ENCODE data around the gene PWP2.

The PWP2 gene

DNA sequence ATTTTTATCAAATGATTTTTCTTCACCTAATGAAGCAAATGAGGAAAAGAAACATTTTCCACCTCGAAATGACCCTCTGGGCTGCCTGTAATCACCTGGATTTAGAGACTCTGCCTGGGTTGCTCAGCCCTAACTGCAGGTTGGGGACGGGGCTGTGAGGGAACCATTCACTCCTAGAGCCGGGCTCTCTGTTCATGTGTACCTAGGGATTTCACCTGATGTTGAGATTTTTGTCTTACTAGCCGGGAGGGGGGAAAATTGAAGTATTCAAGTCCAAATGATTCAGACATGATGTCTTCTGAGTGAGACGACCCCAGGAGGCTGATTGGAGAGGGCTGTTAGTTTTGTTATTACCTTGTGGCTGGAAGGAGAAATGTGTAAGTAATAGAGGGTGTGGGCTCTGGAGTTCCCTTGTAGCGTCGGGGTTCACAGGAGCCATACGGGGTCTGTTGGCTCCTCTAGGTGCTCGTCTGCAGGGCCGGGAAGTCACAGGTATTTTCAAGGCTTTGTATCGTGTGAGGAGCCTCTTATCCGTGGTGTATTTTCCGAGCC lies 42.3 kb upstream of the PWP2 start:
- H3K36me3 ChIP-seq (ENCODE audit: insufficient read depth, insufficient read length, low read length): peaks cover 83% of the 10 kb centered on the region
- TF ChIP-seq SUZ12 (IDR thresholded peaks at IDR 0.05; ENCODE audit: extremely low read depth, insufficient read depth, insufficient read length): no peak
- TF ChIP-seq YY1 (IDR thresholded peaks at IDR 0.05; ENCODE audit: insufficient read depth, insufficient read length): no peak
- no peak for TF ChIP-seq ZNF274 (IDR thresholded peaks at IDR 0.05; ENCODE audit: low read depth, low read length)
- no peaks in the 10 kb centered on the region for H3K9me3 ChIP-seq (ENCODE audit: insufficient read depth, low read length)
- no peak overlapping the region for H3K4me3 ChIP-seq (ENCODE audit: insufficient read length, low read depth)
- DNase-seq (ENCODE audit: low read depth, low spot score): no peak
- H3K9ac ChIP-seq (ENCODE audit: insufficient read length, low read depth): no peak overlapping the region
- no peaks in the 10 kb centered on the region for H3K27me3 ChIP-seq (ENCODE audit: insufficient read depth, insufficient read length)
- H3K4me1 ChIP-seq (ENCODE audit: insufficient read depth, insufficient read length): peaks cover 5% of the 10 kb centered on the region

DNA sequence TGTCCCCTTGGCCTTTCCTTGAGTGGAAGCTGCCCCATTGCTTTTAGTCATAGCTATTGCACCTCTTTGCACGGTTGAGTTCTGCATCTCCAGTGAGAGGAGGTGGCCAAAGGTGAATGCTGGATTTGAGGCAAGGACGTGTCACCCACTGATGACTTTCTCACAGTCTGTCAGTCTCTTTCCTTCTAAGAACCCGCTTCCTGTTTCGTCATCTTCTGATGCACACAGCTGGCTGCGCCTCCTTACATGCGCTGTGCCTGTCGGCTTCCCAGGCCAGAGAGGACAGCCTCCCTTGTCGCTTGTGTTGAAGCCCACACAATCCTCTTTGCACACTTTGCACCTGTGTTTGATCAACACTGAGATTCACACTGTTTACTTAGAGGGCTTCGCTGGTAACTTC lies 41.8 kb upstream of the PWP2 start:
- Histone ChIP-seq H3K27me3 (ENCODE audit: insufficient read depth, insufficient read length) (no peaks in the 10 kb centered on the region), H3K9me3 (ENCODE audit: insufficient read depth, low read length) (no peaks in the 10 kb centered on the region), H3K36me3 (ENCODE audit: insufficient read depth, insufficient read length, low read length) (peaks cover 86% of the 10 kb centered on the region), H3K4me3 (ENCODE audit: insufficient read length, low read depth) (no peak overlapping the region), H3K9ac (ENCODE audit: insufficient read length, low read depth) (no peak overlapping the region), H3K4me1 (ENCODE audit: insufficient read depth, insufficient read length) (peaks cover 5% of the 10 kb centered on the region)
- TF ChIP-seq YY1 (IDR thresholded peaks at IDR 0.05; ENCODE audit: insufficient read depth, insufficient read length): no peak
- no peak for TF ChIP-seq SUZ12 (IDR thresholded peaks at IDR 0.05; ENCODE audit: extremely low read depth, insufficient read depth, insufficient read length)
- no peak for TF ChIP-seq ZNF274 (IDR thresholded peaks at IDR 0.05; ENCODE audit: low read depth, low read length)
- DNase-seq (ENCODE audit: low read depth, low spot score): no peak

DNA sequence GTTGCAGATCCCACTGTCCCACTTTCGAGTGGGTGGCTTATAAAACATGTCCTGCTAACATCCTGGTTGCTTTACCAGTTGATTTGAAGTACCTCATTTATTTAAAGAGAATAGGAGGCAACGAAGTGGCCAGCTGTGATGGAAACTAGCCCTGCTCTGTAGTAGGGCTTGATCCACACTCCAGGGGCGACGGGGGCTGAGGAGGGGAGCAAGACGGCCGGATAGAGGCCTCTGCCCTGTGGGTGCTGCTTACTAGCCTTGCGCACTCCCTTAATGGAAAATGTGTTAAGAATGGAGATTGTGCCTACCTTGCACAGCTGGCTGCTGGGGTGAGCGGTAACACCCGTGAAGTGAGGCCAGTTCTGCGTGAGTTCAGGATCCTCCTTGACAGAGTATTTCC lies 41.1 kb upstream of the PWP2 start:
- H3K9me3 ChIP-seq (ENCODE audit: insufficient read depth, low read length): no peaks in the 10 kb centered on the region
- H3K36me3 ChIP-seq (ENCODE audit: insufficient read depth, insufficient read length, low read length): peaks cover 89% of the 10 kb centered on the region
- DNase-seq (ENCODE audit: low read depth, low spot score): no peak
- peaks cover 5% of the 10 kb centered on the region for H3K4me1 ChIP-seq (ENCODE audit: insufficient read depth, insufficient read length)
- no peak overlapping the region for H3K9ac ChIP-seq (ENCODE audit: insufficient read length, low read depth)
- TF ChIP-seq SUZ12 (IDR thresholded peaks at IDR 0.05; ENCODE audit: extremely low read depth, insufficient read depth, insufficient read length) (no peak), ZNF274 (IDR thresholded peaks at IDR 0.05; ENCODE audit: low read depth, low read length) (no peak), YY1 (IDR thresholded peaks at IDR 0.05; ENCODE audit: insufficient read depth, insufficient read length) (no peak)
- H3K27me3 ChIP-seq (ENCODE audit: insufficient read depth, insufficient read length): no peaks in the 10 kb centered on the region
- H3K4me3 ChIP-seq (ENCODE audit: insufficient read length, low read depth): no peak overlapping the region

DNA sequence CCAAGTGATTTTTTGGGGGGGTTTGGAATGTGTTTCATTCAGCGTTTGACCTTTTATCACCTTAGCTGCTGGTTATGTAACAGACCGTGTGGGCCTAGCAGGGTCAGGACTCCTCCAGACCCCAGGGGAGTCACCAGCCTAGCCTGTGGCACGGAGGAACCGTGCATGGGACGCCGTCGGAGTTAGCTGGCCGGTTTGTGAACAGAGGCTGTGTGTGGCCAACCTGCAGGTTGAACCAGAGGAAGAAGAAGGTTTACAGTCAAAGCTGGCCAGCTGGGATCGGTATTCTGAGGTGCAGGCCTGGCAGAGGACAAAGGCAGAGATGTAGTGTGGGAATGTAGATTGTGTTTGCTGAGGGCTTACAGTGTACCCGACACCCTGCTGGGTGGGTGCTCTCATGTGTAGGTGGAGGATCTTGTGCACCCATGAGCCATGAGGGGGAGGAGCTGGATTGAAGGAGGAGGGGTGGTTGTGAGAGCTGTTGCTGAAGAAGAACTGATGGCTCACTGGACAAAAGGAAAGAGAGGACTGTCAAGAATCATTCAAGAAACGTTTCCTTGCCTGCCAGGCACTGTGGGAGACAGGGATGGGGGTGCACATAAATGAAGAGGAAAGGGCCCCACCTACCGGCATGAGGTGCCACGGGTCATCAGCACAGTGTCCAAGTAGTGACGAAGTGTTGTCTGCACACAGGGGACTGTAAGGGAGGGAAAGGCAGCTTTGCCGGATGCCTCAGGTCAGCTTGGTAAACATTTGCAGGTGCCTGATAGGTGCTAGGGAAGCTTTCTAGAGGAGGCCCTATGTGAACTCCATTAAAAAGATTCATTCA lies 40.0 kb upstream of the PWP2 start:
- no peak overlapping the region for H3K9ac ChIP-seq (ENCODE audit: insufficient read length, low read depth)
- no peak for DNase-seq (ENCODE audit: low read depth, low spot score)
- peaks cover 91% of the 10 kb centered on the region for H3K36me3 ChIP-seq (ENCODE audit: insufficient read depth, insufficient read length, low read length)
- TF ChIP-seq YY1 (IDR thresholded peaks at IDR 0.05; ENCODE audit: insufficient read depth, insufficient read length) (no peak), SUZ12 (IDR thresholded peaks at IDR 0.05; ENCODE audit: extremely low read depth, insufficient read depth, insufficient read length) (no peak), ZNF274 (IDR thresholded peaks at IDR 0.05; ENCODE audit: low read depth, low read length) (no peak)
- H3K27me3 ChIP-seq (ENCODE audit: insufficient read depth, insufficient read length): no peaks in the 10 kb centered on the region
- H3K9me3 ChIP-seq (ENCODE audit: insufficient read depth, low read length): no peaks in the 10 kb centered on the region
- no peak overlapping the region for H3K4me3 ChIP-seq (ENCODE audit: insufficient read length, low read depth)
- peaks cover 5% of the 10 kb centered on the region for H3K4me1 ChIP-seq (ENCODE audit: insufficient read depth, insufficient read length)

DNA sequence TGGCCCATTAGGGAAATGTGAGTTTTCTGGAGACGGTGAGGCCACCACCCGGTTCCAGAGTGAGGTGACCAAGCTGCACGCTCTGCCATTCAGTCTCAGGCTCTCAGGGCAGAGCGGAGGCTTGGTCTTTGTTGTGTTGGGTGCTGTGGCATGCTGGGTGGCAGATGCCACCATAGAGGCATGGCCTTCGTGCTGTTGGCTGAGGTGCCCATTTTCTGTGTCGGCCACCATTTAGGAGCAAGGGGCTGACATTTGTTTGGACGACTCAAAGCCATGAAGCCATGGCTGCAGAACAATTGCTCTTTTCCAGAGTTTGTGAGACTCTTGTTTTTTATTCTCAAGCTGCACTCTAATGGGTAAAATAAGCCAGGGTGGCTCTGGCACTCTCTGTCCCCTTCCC lies 36.8 kb upstream of the PWP2 start:
- DNase-seq (ENCODE audit: low read depth, low spot score): no peak
- Histone ChIP-seq H3K27me3 (ENCODE audit: insufficient read depth, insufficient read length) (no peaks in the 10 kb centered on the region), H3K4me1 (ENCODE audit: insufficient read depth, insufficient read length) (peaks cover 5% of the 10 kb centered on the region), H3K4me3 (ENCODE audit: insufficient read length, low read depth) (no peak overlapping the region), H3K36me3 (ENCODE audit: insufficient read depth, insufficient read length, low read length) (peaks cover 85% of the 10 kb centered on the region), H3K9ac (ENCODE audit: insufficient read length, low read depth) (no peak overlapping the region), H3K9me3 (ENCODE audit: insufficient read depth, low read length) (no peaks in the 10 kb centered on the region)
- TF ChIP-seq ZNF274 (IDR thresholded peaks at IDR 0.05; ENCODE audit: low read depth, low read length) (no peak), SUZ12 (IDR thresholded peaks at IDR 0.05; ENCODE audit: extremely low read depth, insufficient read depth, insufficient read length) (no peak)

DNA sequence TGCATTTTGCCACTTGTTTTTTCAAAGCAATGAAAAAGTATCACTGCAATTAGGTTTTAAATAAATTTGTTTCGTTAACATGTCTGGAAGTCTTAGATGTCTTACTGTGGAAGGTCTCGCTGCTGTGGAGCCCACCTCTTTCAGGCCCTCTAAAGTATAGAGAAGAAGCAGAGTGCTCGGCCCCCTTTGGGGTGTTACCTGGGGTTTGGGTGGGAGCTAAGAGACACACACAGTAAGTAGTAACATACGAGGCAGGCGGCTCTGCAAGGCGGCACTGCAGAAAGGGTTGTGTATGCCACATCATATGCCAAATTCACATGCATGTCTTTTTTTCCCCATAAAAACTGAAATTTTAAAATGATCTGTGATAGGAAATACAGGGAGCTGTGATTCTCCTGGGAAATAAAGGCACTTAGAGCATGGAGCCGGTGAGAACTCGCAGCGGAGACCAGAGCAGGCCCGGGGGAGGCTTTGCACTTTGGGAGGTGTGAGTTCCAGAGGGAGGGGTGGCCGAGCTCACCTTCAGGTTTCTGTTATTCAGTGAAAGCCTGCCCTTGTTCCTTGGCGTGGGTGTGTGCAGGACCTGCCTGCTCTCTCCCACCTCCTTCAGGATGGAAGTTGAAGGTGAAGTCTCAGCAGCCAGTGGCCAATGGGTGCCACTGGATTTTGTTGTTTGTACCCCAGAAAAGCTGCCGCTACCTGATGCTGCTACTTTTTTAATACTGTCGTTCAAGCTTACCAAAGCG lies 35.7 kb upstream of the PWP2 start:
- peaks cover 82% of the 10 kb centered on the region for H3K36me3 ChIP-seq (ENCODE audit: insufficient read depth, insufficient read length, low read length)
- TF ChIP-seq ZNF274 (IDR thresholded peaks at IDR 0.05; ENCODE audit: low read depth, low read length) (no peak), SUZ12 (IDR thresholded peaks at IDR 0.05; ENCODE audit: extremely low read depth, insufficient read depth, insufficient read length) (no peak), YY1 (IDR thresholded peaks at IDR 0.05; ENCODE audit: insufficient read depth, insufficient read length) (no peak)
- no peaks in the 10 kb centered on the region for H3K27me3 ChIP-seq (ENCODE audit: insufficient read depth, insufficient read length)
- no peaks in the 10 kb centered on the region for H3K9me3 ChIP-seq (ENCODE audit: insufficient read depth, low read length)
- peaks cover 5% of the 10 kb centered on the region for H3K4me1 ChIP-seq (ENCODE audit: insufficient read depth, insufficient read length)
- no peak for DNase-seq (ENCODE audit: low read depth, low spot score)
- H3K4me3 ChIP-seq (ENCODE audit: insufficient read length, low read depth): no peak overlapping the region
- H3K9ac ChIP-seq (ENCODE audit: insufficient read length, low read depth): no peak overlapping the region

DNA sequence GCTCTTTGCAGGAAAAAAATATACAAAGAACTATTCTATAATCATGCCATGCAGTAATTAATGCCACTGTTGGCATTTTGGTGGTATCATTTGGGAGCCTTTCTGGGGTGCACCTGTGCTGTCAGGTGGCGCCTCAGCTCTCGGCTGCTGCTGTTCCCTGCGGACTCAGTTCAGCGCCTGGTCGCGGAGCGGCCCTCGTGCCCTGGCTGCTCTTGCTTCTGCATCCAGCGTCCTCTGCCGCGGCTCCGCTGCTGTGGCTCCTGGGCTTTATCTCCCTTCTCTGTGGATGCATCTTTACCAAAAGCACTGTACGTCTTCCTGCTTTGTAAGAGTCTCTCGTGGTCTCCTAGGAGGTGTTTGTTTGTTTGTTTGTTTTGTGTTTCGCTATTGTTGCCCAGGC lies 35.1 kb upstream of the PWP2 start:
- no peak for DNase-seq (ENCODE audit: low read depth, low spot score)
- TF ChIP-seq SUZ12 (IDR thresholded peaks at IDR 0.05; ENCODE audit: extremely low read depth, insufficient read depth, insufficient read length) (no peak), ZNF274 (IDR thresholded peaks at IDR 0.05; ENCODE audit: low read depth, low read length) (no peak), YY1 (IDR thresholded peaks at IDR 0.05; ENCODE audit: insufficient read depth, insufficient read length) (no peak)
- H3K27me3 ChIP-seq (ENCODE audit: insufficient read depth, insufficient read length): no peaks in the 10 kb centered on the region
- H3K9ac ChIP-seq (ENCODE audit: insufficient read length, low read depth): no peak overlapping the region
- H3K4me3 ChIP-seq (ENCODE audit: insufficient read length, low read depth): no peak overlapping the region
- peaks cover 82% of the 10 kb centered on the region for H3K36me3 ChIP-seq (ENCODE audit: insufficient read depth, insufficient read length, low read length)
- H3K9me3 ChIP-seq (ENCODE audit: insufficient read depth, low read length): no peaks in the 10 kb centered on the region
- H3K4me1 ChIP-seq (ENCODE audit: insufficient read depth, insufficient read length): peaks cover 3% of the 10 kb centered on the region

Data from NT2/D1 (cell line).